ENCODE data around the gene VSTM2B.

DNA sequence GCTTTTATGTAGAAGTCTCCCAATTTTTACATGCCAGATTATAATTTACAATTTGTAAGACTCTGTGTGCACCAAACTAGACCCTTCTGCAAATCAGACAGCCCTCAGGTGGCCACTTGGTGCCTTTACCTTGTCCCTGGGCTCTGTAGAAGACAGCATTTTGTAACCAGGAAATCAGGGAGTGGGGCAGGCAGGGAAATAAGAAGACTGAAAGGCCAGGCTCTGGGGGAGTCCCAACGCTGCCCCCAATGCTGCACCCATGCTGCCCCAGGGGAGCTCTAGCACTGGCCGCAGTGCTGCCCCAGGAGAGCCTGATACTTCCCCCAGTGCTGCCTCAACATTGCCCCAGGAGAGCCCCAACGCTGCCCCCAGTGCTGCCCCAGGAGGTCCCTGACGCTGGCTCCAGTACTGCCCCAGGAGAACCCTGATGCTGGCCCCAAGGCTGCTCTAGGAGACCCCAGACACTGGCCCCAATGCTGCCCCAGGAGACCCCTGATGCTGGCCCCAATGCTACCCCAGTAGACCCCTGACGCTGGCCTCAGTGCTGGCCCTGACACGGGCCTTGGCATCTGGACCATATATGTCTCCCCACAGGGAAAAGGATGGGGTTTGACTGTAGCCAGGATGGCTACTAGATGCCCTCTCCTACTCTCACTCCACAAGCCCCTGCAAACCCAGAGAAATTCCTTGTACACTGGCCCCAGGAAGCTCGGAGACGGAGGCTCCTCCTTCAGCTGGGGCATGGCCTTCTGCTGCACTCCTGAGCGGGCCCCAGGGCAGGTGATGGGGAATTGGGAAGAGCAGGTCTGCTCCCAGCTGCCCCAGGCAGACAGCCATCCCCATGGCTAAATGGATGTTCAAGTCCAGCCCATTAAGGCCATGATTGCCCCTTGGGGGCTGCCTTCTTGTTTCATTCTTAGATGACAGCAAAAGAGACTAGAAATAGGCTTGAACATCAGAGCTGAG is 23.6 kb downstream of the VSTM2B start:
- TF ChIP-seq, protein P1, sequence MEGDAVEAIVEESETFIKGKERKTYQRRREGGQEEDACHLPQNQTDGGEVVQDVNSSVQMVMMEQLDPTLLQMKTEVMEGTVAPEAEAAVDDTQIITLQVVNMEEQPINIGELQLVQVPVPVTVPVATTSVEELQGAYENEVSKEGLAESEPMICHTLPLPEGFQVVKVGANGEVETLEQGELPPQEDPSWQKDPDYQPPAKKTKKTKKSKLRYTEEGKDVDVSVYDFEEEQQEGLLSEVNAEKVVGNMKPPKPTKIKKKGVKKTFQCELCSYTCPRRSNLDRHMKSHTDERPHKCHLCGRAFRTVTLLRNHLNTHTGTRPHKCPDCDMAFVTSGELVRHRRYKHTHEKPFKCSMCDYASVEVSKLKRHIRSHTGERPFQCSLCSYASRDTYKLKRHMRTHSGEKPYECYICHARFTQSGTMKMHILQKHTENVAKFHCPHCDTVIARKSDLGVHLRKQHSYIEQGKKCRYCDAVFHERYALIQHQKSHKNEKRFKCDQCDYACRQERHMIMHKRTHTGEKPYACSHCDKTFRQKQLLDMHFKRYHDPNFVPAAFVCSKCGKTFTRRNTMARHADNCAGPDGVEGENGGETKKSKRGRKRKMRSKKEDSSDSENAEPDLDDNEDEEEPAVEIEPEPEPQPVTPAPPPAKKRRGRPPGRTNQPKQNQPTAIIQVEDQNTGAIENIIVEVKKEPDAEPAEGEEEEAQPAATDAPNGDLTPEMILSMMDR (conservative IDR thresholded peaks at IDR 0.05 in 1 of 2, IDR thresholded peaks at IDR 0.05 in 1 of 2; ENCODE audit: extremely low read depth in 1 of 2, insufficient read depth in 1 of 2, low read depth in 1 of 2, low read length in 2 of 2) = no peak
- TF ChIP-seq EZH2 (IDR thresholded peaks at IDR 0.05; ENCODE audit: borderline replicate concordance, low read length) = no peak
